GM19395 (cell line): Measurements from ENCODE around the gene FGFR3.
"Not testable (repeated sequence)": the region's sequence is repeated elsewhere in the genome, so short reads cannot be mapped to it uniquely, and the experiment has no call there.

Source experiments
- ATAC-seq: cut with Tn5 transposase; IDR thresholded peaks from one replicate; pipeline ENCODE4 v1.9.1; 2021; ENCODE audit warnings: mild to moderate bottlenecking, moderate library complexity; ENCODE audit not compliant: unreplicated experiment

Gene FGFR3

DNA sequence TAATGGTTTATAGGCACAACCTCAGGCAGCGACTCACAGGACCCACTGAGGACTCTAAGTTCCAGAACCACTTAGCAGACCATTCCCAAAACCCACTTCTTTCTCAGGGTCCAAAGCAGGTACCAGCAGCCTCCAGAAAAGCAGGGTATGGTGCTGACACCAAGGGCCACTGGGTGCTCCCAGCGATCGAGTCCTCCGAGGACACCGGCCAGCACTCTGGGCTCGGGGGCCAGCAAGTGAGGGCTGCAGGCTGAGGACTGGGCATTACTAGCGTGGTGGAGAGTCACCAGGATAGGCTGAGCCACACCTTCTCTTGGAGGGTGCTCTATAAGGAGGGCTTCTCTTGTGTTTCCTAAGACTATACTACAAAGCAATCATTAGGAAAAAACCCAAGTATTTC, 43.6 kb downstream of the FGFR3 start:
- no peak for ATAC-seq

DNA sequence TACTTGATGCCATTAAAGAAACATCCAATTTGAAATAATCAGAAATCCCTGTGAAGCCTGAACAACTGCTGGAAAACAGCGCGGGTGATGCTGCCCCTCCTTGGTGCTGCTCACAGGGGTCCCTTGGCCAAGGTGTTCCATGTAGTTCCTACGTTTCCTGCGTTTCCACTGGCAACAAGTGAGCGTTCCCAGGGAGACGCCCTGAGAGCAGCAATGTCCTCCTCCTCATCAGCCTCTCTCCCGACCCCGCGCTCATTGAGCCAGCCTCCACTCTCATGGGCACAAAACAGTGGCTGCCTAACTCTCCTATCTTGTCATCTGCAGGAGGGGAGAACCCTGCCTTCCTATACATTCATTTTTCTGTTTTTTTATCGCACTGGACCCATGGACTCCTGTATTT, 44.0 kb downstream of the FGFR3 start:
- no peak for ATAC-seq

DNA sequence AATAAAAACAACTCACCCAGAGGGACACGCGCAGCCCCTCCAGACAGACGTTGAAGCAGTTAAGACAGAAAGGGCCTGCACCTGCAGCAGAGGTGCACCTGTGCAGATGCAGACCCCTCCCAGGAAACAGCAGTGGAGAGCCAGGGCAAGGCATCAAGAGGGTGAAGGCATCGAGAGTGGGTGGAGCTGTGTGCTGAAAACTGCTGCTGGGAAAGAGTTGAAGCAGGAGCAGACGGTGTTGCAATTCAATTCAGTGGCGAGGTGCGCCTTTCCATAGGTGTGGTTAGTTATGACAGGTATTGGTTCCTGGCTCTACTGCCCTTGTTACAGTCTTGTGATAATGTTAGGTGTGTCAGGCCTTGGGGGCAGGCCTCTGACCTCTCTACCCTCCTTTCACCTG, 46.2 kb downstream of the FGFR3 start:
- ATAC-seq = no peak

DNA sequence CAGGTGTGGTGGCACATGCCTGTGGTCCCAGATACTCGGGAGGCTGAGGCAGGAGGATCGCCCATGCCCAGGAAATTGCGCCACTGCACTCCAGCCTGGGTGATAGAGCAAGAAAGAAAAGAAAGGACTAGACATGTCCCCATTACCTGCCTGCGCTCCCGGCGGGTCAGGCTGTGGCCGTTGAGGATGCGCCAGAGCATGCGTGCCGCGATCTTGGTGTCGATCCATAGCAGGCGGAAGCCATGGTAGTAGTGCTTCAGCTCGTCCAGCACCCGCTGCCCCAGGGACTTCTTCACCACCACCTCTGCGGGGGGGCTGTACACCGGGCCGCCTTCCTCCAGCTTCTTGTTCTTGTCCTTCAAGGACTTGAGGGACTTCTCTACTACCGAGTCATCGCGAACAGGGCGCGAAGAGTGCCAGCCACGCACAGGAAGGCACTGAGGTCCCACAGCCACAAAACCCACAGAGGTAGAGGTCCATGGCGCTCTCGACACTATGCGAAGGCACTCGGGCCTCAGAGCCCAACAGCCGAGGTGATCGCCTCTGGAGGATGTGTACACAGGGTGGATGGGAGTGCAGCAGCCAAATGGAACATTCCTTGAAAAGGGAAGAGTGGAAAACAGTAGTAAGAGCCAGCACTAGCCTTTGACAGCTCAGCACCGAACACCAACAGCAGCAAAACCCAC, 48.3 kb downstream of the FGFR3 start:
- no peak for ATAC-seq

DNA sequence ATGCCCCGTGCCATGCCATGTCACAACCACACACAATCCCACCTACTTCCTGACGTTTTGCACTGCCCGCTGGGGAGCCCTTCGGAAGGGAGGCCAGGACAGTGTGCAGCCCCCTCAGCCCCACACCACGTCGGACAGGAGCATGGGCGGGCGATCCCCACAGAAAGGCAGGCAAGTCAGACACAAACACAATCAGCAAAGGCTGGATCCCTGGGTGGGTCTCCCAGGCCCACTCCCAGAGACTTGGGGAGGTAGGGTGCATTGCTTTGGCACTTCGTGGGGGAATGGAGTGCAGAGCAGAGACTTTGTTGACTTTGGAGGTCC, 48.8 kb downstream of the FGFR3 start:
- ATAC-seq = no peak

DNA sequence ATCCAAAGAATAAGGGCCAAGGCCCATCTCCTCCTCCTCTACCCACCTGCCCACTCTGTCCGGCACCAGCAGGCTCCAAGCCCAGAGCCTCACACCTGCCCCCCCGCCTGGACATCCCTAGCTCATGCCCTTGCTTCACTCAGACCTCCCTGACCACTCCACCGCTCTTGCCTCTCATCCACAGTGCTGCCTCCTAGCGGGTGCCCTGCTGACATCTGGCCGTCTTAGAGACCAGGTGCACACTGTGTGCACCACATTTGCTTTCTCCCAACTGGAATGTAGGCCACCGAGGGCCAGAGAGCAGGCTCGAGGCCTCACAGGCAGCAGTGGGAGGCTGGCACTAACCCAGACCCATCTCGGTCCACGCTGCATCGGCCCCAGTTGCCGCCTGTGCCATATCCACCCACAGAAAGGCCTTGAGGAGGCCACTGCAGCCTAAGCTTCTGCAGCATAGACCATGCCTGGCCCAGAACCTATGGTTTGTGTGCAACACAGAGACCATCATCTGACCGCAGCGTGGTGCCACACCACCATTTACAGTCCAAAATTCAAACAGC, 49.3 kb downstream of the FGFR3 start:
- no peak for ATAC-seq

DNA sequence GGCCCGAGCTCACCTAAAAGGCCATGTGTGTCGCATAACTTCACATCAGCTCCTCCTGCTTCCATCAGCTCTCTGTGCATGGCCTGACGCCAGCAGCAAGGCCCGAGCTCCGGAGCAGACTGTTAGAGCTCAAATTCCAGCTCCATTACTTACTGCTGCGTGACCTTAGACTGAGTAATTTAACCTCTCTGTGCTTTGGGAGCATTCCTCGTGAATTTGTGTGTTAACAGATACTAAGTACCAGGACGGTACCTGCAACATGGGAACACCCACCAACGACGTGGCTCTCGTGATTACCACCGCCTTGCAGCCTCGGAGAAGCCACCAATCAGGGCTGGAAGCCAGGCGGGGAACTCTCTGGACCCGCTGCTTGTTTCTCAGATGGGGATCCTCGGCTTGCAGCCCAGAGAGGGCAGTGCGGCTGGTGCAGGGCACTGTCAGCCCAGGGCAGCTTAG, 49.9 kb downstream of the FGFR3 start:
- no peak for ATAC-seq

DNA sequence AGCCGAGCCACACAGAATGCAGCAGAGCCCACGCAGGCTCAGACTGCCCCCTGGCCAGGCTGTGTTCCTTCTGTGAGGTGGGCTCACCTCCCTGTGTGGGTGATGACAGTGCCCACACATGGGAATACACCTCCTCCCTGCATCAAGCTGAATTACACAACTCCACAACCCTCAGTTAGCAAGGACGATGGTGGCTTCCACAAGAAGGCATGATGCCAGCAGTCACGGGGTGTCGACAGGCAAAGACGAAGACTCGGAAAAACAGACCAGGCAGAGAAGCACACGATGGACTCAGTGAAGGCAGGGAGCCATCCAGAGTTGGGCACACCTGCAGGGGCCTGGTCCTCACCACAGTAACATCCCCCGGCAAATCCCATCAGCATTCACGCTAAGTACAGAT, 50.8 kb downstream of the FGFR3 start:
- no peak for ATAC-seq

DNA sequence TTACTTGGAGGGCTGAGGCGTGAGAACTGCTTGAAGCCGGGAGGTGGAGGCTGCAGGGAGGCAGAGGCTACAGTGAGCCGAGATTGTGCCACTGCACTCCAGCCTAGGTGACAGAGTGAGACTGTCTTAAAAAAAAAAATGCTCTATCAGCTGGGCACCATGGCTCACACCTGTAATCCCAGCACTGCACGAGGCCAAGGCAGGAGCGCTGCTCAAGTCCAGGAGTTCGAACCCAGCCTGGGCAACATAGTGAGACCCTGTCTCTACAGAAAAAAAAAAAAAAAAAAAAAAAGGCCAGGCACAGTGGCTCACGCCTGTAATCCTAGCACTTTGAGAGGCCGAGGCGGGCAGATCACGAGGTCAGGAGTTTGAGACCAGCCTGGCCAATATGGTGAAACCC, 51.5 kb downstream of the FGFR3 start:
- ATAC-seq = not testable (repeated sequence)

DNA sequence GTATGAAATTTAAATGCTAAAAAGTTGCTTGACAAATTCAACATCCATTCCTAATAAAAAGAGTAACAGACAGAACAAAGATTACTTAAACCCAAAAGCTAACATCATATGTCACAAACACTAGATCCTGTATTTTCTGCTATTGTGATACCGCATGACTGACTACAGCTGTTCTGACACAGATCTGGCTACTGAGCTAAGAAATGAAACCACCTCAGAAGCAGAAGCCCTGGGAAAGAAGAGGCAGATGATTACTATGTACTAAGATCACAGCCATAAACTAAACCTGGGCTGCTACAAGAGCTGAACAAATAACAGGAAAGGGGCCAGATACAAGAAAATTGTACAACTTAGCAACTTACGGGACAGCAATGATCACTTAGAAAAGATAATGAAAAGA, 53.5 kb downstream of the FGFR3 start:
- no peak for ATAC-seq

DNA sequence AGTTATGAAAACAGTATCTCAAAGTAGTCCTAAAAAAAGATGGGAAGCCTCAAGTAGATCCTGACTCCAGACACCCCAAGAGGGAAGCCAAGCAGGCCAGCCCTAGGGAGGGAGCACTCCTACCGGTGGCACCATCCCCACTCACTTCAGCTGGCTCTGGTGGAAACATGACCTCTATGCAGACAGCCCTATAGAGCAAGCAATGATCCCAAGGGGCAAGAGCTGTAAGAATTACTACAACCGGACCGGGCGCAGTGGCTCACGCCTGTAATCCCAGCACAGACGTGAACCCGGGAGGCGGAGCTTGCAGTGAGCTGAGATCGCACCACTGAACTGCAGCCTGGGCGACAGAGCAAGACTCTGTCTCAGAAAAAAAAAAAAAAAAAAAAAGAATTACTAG, 57.2 kb downstream of the FGFR3 start:
- no peak for ATAC-seq

DNA sequence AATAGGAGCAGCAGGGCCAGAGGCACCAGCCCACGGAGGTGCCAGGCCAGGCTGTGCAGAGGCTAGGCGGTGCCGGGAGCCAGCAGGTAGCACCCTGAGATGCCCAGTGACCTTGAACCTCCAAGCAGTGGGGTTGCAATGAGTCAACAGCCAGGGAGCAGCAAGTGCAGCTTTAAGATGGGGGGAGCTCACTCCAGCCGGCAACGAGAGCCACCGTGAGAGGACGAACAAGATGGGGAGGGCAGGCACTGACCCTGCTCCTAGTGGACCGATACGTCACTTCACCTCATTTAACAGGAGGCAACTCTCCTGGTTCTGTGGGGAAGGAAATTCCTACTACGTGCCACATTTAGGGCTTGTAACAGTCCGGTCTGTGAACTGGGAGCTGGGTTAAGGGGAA, 58.1 kb downstream of the FGFR3 start:
- ATAC-seq = no peak

DNA sequence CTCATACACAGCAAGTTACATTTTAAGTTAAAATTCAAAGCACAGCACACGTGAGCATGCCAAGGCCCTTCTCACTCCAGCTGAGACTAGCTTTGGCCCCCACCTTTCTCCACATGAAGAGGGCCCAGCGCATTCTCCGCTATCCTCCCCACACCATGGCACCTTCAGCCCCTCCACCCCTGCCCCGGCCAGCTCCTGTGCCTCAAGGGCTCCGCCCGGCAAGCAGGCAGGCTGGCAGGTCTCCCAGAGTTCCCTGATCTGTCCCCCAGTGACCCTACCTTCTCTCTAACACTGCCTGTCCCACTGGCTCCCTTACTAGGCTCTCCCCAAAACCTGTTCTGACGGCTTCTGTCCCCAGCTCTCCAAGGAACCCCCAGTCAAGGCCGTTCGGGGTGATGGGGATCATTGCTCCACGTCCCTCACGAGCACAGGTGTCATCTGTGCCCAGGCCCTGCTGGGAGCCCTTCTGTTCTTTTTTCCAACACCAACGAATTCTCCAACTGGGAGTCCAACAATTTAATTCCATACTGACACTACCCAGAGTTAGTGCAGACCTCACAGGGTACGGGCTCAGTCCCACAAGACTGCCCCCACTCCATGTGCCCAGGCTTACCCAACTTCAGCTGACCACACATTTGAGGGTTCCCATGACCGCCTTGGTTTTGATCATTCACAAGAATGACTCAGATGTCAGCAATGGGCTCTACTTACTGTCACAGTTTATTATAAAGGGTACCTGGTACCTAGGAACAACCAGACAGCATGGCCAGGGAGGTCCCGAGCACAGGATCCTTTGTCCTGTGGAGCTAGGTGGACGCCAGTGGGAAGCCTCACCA, 58.7 kb downstream of the FGFR3 start:
- ATAC-seq = no peak

DNA sequence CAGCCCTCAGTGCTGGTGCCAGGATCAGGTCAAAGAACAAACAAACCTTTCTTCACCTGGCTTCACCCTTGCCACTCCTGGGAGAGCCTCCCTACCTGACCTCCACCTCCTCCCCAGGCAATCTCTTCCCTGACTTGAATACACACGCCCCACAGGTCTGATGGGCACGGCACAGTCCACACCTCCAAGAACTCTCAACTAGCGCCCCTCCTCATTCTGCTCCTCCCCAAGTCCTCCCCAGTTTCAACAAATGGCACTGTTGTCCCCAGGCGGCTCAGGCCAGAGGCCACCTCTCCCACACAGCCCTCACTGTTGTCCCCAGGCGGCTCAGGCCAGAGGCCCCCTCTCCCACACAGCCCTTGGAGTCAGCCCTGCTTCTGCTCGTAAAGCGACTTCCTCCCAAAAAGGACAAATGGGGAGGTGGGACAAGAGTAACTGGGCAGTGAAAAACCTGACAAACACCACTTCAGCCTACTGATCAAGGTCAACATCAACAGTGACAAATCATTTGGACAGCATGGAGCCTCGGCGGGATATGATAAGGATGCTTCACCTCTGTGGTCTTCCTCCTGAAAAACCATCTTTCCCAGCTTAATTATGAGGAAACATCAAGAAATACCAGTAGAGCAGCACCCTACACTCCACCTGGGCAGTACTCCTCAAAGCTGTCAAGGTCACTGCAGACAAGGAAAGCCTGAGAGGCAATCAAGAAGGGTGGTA, 60.0 kb downstream of the FGFR3 start:
- ATAC-seq = no peak

DNA sequence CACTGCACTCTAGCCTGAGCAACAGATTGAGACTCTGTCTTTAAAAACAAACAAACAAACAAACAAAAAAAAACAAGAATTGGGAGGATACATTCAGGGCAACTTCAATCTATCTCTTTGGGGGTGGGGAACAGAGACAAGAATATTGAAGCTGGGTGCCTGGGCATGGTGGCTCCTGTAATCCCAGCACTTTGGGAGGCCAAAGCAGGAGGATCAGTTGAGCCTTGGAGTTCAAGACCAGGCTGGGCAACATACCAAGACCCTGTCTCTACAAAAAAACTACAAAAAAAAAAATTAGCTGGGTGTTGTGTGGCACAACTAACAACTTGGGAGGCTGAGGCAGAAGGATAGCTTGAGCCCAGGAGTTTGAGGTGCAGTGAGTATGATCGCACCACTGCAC, 61.7 kb downstream of the FGFR3 start:
- ATAC-seq = no peak

DNA sequence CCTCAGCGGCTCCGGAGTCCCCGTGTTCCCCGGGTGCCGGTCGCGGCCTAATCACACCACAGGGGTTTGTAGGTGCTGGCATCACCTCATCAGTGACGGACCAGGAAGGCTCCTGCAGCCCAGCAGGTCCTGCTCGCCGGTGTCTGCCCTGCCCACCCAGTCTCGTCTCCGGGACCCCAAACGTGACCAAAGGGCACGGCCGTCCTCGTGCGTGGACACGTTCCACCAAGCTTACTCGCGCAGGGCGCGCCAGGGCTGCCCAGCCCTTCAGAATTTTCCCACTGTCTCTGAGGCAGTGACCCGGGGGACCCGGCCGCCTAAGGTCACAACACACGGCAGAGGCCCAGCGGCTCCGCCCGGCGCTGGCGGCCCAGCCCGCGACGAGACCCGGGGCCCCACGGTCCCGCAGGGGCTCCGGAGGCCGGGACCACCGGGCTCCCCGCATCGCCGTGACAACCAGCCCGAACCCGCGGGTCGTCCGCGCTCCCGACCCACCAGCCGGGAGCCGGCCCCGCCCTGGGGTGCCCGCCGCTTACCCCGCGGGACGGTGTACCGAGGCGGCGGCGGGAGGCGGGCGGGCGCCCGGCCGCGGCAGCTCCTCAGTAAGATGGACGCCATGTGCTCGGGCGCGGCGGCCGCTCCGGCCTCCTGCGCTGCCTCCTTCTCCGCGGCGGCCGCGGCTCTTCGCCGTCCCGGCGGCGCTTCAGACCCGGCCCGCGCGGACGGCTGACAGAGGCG, 62.4 kb downstream of the FGFR3 start:
- ATAC-seq = peak; percentile 30

DNA sequence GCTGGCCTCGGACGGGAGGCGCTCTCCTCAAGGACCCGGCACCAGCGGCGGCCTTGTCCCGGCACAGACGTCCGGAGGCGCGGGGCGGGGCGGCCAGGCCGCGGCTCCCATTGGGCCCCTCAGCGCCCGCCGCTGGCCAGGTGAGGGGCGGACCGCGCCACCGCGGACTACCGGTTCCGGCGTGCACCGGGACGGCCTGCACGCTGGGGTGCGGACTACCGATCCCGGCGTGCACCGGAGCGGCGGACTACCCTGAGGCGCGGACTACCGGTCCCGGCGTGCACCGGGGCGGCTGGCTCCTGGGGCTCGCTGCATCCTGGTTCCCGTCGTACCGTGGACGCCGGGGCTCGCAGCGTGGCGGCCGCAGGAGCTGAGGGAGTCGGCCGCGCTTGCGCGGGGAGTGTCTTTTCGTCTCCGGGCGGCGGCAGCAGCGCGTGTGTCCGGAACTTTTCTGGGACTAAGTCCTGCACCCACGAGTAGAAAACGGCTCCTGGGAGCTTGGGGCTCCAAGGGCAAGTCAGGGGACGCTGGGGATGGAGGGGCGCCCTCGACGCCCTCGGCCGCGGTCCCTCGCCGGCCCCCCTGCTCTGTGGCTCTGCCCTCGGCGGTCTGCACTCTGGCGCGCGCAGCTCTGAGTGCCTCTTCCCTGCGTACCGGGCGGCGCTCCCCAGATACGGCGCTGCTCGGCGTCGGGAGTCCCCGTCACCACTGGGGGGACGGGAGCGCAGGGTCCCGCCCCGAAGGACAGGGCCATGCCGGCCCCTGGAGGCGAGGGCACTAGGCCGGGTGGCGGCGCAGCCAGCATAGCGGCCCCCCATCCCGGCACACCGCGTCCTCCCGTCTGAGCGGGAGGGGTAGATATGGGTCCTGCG, 63.2 kb downstream of the FGFR3 start, which contains the start of gene LETM1:
Gene LETM1, minus strand, starts transcription at position 86 of the 872 bp plus-strand sequence. CDS start 206 bp downstream, outside the sequence.
- ATAC-seq = peak; percentile 79

DNA sequence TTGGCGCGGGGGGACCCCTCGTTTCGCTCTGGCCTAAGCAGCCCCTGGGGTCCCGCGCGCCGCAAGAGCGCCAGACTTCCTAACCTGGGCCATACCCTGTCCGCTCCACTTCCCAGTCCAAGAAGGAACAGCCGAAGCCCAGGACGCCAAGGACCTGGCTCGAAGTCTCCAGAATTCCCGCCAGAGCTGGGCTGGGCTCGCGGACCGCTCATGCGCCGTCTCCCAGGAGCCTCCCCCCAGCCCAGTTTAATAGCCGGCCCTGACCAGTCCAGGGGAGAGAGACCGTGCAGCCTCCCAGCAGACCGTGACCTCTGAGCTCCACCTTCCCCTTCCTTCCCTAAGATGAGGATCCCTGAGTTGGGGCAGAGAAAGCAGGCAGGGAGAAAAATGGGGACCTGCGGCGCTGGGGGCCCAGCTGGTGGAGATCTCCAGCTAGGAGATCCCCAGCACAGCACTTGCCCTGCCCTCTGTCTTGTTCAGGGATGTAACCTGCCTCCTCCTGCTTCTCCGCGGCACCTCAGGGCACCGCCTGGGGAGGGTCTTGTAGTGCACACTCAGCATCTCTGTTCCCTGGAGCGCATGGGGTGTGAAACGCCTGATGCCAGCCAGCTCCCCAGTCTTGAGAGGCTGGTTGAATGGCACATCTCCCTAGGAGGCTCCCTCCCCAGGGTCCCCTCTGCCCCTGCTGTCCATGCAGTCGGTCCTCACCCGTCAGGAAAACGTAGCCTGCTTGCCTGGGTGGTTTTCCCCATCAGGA, 64.0 kb downstream of the FGFR3 start:
- ATAC-seq = no peak

DNA sequence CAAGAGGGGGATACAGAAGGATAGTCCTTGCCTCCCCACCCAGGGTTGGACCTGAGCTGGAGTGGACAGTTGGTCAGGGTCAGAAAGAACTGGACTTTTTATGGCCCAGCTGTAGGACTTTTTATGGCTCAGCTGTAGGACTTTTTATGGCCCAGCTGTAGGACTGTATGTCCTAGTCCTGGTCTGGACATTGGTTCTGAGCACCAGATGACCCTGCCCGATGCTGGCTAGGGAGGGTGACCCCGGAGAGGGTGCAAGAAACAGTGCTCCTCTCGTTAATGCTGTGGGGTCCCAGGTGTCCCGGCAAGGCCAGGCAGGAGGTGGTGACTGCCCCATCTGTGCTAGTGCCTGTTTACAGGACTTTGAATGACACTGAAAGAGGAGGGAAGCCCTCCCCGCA, 64.8 kb downstream of the FGFR3 start:
- ATAC-seq = no peak
